ENCODE data around the gene TXNIP.

DNA sequence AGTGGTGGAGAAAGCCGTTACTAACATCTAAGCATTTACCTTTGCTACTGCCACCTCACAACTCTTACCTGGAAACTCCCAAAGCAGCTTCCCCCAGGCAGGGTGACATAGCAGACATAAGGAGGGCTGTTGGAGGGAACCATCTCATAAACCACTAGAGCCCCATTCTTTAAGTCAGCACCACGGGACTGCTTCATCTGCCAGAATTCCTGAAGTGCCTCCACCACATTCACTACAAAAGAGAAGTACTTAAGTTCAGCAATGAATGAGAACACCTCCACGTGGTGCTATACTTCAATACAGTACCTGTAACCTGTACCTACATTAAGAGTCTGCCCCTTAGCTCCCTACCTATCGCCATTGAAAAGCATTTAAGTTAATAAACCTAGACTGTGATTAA is 48.8 kb downstream of the TXNIP start:
- TF ChIP-seq, protein P1, sequence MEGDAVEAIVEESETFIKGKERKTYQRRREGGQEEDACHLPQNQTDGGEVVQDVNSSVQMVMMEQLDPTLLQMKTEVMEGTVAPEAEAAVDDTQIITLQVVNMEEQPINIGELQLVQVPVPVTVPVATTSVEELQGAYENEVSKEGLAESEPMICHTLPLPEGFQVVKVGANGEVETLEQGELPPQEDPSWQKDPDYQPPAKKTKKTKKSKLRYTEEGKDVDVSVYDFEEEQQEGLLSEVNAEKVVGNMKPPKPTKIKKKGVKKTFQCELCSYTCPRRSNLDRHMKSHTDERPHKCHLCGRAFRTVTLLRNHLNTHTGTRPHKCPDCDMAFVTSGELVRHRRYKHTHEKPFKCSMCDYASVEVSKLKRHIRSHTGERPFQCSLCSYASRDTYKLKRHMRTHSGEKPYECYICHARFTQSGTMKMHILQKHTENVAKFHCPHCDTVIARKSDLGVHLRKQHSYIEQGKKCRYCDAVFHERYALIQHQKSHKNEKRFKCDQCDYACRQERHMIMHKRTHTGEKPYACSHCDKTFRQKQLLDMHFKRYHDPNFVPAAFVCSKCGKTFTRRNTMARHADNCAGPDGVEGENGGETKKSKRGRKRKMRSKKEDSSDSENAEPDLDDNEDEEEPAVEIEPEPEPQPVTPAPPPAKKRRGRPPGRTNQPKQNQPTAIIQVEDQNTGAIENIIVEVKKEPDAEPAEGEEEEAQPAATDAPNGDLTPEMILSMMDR (IDR thresholded peaks at IDR 0.05), result no peak
- no peak for TF ChIP-seq ZFX (IDR thresholded peaks at IDR 0.05; ENCODE audit: borderline replicate concordance)

Measured in 22Rv1 (cell line).